CD4-positive, alpha-beta T cell treated with Interleukin-6 at 100 ng/mL for 8 hours (primary cell): Measurements from ENCODE around the gene FBXO8.
A peak's percentile ranks its signal among the peaks of the same experiment; 100 is the strongest.
"Not testable (repeated sequence)": the region's sequence is repeated elsewhere in the genome, so short reads cannot be mapped to it uniquely, and the experiment has no call there.

Source experiments
- DNase-seq: peaks from one replicate; pipeline ENCODE4 v3.0.0-alpha.2; 2020; ENCODE audit warnings: mixed read lengths, low spot score

Gene FBXO8

GRCh38 chr4:174282836-174283506 lies 496 bp downstream of the FBXO8 start:
- DNase-seq: peak; percentile 85

GRCh38 chr4:174281901-174282300 lies 1.6 kb downstream of the FBXO8 start:
- no peak for DNase-seq

- DNase-seq: no peak
Observed at GRCh38 chr4:174281182-174281737, 2.2 kb downstream of the FBXO8 start.

- DNase-seq: no peak
Observed at GRCh38 chr4:174279433-174280155, 3.9 kb downstream of the FBXO8 start.

GRCh38 chr4:174278467-174278866 lies 5.0 kb downstream of the FBXO8 start:
- DNase-seq: no peak

- DNase-seq: no peak
Observed at GRCh38 chr4:174277433-174277832, 6.0 kb downstream of the FBXO8 start.

- DNase-seq: no peak
Observed at GRCh38 chr4:174275101-174275500, 8.4 kb downstream of the FBXO8 start.

GRCh38 chr4:174274436-174274835 lies 9.0 kb downstream of the FBXO8 start:
- no peak for DNase-seq

- DNase-seq: no peak
Observed at GRCh38 chr4:174273930-174274329, 9.5 kb downstream of the FBXO8 start.

GRCh38 chr4:174266416-174266815 lies 17.1 kb downstream of the FBXO8 start:
- no peak for DNase-seq

GRCh38 chr4:174265916-174266315 lies 17.6 kb downstream of the FBXO8 start:
- no peak for DNase-seq

GRCh38 chr4:174263445-174263736 lies 20.1 kb downstream of the FBXO8 start:
- no peak for DNase-seq

GRCh38 chr4:174262624-174263444 lies 20.6 kb downstream of the FBXO8 start:
- DNase-seq: no peak

- not testable (repeated sequence) for DNase-seq
Observed at GRCh38 chr4:174261432-174261831, 22.0 kb downstream of the FBXO8 start.

GRCh38 chr4:174260099-174260498 lies 23.4 kb downstream of the FBXO8 start:
- DNase-seq: no peak

GRCh38 chr4:174259580-174259979 lies 23.9 kb downstream of the FBXO8 start:
- DNase-seq: no peak

- DNase-seq: no peak
Observed at GRCh38 chr4:174256277-174256713, 27.2 kb downstream of the FBXO8 start.

GRCh38 chr4:174255786-174256185 lies 27.7 kb downstream of the FBXO8 start:
- no peak for DNase-seq

GRCh38 chr4:174255374-174255773 lies 28.1 kb downstream of the FBXO8 start:
- DNase-seq: no peak

GRCh38 chr4:174254613-174255012 lies 28.9 kb downstream of the FBXO8 start:
- no peak for DNase-seq

GRCh38 chr4:174252412-174252811 lies 31.1 kb downstream of the FBXO8 start:
- DNase-seq: no peak

- DNase-seq: no peak
Observed at GRCh38 chr4:174248407-174248806, 35.1 kb downstream of the FBXO8 start.

- no peak for DNase-seq
Observed at GRCh38 chr4:174245714-174246113, 37.8 kb downstream of the FBXO8 start.
